HG03378 (cell line): Measurements from ENCODE around the gene ADPRM.

ENCODE experiments used
- ATAC-seq: cut with Tn5 transposase; IDR thresholded peaks from one replicate; pipeline ENCODE4 v1.9.1; 2021; ENCODE audit warnings: mild to moderate bottlenecking, moderate library complexity; ENCODE audit not compliant: unreplicated experiment

The ADPRM gene

DNA sequence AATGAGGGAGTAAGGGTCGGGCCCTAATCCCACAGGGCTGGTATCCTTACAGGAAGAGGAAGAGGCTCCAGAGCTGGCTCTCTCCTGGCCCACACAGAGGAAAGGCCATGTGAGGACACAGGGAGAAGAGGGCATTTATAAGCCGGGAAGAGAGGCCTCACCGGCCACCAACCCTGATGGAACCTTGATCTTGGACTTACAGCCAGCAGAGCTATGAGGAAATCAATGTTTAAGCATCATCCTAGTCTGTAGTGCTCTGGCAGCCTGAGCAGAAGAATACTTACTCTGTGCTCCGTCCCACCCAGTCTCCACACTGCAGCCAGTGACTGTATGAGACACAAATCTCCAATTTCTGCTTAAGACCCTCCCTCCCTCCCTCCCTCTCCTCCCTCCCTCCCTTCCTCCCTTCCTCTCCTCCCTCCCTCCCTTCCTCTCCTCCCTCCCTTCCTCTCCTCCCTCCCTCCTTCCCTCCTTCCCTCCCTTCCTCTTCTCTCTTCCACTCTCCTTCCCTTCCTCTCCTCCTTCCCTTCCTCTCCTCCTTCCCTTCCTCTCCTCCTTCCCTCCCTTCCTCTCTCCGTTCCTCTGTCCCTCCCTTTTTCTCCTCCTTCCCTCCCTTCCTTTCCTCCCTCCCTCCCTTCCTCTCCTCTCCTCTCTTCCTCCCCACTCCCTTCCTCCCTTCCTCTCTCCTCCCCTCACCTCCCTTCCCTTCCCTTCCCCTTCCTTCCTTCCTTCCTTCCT is 41.3 kb downstream of the ADPRM start:
- ATAC-seq: no peak

DNA sequence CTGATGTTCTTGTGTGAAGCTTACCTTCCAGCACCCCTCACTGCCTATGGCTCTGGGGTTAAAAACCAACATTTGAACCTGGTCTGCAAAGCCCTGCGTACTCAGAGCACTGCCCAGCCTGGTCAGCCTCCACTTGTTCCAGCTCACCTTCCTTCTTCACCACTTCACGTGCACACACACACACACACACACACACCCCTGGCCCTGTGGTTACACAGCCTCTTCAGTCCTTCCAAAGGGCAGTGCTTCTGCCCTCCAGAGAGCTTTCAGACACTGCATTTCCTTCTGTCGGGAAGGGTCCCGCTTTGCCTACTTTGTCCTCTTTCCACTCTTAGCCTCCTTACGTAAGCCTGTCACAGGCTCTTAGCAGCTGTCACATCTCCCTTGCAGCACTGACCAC is 42.0 kb downstream of the ADPRM start:
- no peak for ATAC-seq

DNA sequence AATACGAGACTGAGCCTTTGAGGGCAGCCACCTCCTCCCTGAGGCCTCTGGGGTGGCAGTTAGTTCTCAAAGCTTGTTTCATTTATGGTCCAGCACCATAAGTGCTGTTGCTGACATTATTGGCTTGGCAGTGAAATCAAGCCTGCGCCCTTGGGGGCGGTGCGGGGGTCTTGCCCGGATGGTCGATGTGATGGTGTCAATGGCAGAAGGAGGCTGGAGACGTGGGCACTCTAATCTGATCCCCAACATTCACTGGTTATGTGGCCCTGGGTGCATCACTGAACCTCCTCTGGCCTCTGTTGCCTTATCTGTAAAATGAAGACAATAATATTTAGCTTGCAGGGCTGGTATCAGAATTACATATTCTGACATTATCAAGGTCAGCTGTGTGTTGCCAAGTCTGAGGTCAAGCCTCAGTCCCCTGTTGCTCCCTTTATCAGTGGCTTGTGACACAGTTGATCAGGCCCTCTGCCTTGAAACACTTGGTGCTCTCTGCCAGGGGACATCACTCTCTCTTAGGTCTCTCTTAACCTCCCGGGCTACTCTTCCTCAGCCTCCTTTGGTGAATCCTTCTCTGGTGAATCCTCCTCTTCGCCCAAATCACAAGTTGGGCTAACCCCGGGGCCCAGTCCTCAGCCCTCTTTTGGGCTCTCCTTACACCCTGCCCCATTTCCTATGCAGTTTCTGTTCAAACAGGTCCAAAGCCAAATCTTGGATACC is 44.2 kb downstream of the ADPRM start:
- no peak for ATAC-seq

DNA sequence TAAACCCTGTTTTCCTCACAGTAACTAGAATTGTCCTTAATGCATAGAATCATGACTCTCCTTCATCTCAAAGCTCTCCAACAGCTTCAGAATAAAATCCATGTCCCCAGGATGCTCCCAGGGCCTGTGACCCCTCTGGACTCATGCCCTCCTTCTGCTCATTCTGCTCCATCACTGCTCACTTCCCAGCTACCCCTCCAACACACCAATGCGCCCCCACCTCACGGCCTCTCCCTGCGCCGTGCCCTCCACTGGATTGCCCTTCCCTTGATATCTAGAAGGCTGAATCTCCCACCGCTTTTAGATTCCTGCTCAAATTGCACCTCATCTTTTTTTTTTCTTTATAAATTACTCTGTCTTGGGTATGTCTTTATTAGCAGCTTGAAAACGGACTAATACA is 45.0 kb downstream of the ADPRM start:
- no peak for ATAC-seq

DNA sequence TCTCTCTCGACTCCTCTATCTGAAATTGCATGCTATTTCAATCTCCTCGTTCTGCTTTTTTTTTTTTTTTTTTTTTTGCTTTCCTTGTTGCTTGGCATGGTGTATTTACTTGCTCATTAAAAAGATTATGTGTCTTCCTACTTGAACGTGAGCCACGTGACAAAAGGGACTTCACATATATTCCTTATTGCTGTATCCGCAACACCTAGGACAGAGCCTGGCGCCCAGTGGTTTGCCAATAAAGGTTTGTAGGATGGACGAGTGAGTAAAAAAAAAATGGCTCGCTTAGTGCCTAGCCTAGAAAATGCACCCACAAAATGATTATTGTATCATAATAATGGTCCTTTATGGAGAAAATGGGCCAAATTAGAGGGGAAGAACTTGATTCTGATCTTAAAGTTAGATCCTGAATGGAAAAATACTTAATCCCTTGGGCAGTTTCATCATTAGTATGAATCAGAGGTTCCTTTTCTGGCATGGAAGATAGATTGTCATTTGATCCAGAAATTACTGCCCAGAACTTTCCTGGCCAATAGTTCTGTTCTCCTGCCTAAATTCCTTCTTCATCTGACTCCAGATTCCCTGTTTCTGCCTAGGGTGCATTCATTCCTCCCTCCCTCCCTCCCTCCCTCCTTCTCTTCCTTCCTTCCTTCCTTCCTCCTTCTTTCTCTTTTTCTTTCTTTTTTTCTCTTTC is 46.1 kb downstream of the ADPRM start:
- ATAC-seq: no peak

DNA sequence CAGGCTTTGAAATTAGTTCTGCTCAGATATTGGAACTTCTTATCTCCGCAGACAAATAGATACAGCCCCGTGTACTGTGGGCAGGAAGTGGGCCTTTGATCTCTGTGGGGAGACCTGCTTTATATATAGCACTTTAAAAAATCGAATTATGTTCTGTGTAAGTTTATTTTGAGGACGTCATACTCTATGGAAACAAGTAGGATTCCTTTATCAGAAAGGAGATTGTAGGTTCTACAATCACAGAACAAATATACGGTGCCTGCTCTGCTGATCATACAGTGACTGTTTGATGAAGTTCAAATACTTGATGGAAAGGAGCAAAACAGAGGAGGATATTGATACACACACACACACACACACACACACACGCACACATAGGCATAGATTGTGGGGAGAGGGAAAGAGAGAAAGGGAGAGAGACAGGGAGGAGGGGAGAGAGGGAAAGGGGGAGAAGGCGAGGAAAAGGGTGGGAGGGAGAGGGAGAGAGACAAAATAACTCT is 47.2 kb downstream of the ADPRM start:
- ATAC-seq: no peak

DNA sequence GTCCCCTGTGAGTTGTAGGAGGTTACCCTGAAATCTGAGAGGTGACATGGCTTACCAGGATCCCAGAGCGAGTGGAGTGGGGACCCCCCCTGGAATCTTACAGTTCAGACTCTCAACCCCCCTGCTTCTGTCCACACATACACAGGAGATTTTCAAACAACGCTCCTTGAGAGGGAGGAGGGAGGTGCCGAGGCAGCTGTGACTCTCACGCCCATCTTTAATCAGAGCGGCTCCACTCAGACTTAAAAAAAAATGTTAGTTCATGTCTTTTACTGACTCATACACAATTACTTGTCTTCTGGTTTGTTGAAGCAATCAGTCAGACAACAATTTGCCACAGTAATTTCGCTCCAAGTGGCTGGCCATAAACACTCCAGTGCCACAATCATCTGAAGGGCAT is 47.8 kb downstream of the ADPRM start:
- no peak for ATAC-seq

DNA sequence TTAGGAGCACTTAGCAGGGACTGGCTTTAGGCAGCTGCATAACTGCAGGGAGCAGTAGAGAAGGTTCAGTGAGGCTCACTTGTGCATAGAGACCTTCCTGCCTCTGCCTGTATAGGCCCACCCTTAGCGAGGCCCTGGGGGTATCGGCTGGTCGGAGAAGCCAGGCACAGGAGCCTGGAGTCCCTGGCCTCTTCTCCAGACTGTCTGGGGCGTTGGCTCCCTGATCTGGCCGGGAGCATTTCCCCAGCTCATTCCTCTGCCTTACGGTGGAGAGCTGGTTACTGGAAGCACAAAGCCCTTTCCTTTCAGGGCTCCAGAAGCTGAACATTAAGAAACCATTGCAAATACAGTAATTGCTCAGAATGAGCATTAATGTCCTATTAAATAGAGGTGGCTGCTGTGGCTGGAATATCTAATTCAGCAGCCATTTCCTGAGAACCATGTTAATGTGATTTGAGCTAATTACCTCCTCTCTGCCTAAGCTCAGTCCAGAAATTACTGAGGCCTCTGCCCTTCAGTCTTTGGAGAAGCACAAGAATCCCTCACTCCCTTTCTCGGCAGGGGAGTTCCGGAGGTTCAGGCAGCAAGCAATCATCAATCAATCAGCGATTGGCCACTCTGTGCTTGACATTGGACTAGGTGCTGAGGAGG is 51.3 kb downstream of the ADPRM start:
- ATAC-seq: no peak

DNA sequence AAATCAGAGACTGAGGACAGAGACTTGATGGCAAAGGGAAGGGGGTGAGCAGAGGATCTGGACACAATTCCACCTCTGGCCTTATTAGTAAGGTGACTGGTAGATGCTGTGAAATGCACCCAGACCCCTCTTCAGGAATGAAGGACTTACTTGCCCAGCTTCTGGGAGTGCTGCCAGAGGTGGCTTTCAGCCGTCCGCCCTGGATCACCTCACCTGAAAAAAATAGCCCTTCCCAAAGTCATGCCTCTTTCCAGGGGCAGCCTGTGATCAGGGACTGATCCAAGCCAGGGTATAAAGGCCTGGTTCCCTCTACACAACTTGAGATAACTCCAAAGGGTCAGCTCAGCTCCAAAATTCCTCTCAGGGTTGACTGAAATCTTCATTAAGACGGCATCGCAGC is 52.8 kb downstream of the ADPRM start:
- ATAC-seq: no peak

DNA sequence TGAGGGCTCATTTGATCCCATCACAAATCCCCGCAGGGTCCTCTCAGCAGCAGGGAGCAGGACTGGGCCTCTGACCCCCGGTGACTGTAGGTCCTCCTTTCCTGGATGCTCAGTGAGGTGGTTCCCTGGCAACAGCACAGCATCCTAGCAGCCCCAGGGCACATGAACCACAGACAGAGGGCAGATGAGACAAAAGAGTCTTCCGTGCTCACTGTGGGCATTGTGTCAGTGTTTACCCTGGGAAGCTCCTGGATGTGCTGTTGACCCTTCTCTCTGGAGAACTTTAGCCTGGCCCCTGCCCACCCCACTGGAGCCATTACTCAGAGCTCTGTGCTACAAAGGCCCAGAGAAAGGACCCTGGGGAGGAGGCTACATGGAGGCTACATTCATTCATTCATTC is 54.2 kb downstream of the ADPRM start:
- no peak for ATAC-seq

DNA sequence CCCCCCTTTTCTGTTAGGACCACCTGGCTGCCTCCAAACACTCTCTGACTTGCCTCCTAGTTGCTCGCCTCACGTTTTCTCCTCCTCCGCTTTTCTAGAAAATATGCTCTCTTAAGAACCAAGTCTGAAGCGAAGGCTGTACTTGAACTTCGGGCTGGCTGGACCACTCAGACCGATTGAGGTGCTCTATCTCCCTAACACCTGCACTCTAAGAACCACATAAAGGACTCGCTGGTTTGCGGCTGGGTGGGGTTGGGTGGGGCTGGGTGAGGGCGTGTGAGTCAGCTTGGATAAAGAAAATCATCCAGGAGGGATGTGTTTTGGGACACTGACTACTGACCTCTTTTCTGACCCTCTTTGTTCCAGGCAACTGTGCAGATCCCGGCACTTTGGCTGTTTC is 55.3 kb downstream of the ADPRM start:
- no peak for ATAC-seq

DNA sequence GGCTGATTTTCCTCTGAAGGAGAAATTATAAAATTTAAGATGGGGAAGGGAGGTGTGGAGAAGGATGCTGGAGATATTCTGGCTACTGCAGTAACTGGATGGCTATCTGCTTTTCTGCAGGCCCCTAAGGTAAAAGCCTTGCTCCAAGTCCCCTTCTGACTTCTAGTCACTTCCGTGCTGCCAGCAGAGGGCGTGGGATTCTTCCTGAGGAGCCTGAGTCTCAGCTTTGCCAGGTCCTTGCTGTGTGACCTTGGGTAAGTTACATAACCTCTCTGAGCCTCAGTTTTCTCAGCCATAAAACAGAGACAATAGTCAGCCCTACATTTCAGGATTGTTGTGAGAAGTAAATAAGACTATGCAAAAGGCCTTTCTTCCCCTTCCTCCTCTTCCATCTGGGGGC is 56.7 kb downstream of the ADPRM start:
- ATAC-seq: no peak

DNA sequence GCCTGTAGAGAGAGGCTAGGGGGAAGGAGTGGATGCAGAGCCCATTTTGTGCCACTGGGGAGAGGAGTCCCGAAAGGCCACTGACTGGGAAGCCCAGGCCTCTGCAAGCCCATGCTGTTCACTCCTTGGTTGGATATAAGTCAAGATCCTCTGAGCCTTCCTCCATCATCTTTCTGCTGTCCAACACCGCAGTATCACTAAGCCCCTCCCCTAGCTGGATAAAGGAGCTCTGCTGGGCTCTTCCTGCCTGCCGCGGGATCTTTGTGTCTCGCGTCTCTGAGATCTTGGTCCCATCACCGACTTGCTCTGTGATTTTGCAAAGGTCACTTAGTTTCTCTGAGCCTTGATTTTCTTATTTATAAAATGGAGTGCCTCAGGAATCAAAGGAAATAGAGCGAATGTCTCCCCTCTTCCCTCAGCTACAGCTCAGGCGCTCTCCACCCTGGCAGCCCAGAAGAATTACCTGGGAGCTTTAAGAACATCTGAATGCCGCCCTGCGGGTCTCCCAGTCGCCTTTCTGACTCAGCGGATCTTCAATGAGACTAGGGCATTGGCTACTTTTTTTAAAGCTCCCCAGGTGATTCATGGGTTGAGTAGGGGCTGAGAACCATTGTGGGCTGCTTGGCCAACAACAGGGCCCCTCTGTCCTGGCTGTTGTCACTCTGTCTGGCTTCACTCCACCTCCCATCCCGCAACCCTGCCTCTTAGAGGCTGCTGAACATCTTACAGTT is 57.6 kb downstream of the ADPRM start:
- no peak for ATAC-seq

DNA sequence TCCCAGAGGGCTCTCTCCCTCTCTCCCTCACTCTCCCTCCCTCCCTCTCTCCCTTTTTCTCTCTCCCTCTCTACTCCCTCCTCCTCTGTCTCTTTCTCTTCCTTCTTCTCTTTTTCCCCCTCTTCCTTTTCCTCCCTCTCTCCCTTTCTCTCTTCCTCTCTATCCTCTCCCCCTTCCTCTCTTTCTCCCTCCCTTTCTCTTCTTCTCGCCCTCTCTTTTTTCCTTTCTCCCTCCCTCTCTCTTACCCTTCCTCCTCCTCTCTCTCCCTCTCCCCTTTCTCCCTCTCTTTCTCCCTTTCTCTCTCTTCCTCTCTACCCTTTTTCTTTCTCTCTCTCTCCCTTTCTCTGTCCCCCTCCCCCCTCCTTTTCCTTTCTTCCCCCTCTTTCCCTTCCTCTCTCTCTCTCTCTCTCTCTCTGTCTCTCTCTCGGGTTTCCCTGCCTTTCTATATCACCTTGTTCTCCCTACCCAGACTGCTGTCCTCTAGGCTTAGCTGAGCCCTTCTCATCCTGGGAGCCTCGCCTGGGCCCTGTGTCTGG is 58.3 kb downstream of the ADPRM start:
- ATAC-seq: no peak

DNA sequence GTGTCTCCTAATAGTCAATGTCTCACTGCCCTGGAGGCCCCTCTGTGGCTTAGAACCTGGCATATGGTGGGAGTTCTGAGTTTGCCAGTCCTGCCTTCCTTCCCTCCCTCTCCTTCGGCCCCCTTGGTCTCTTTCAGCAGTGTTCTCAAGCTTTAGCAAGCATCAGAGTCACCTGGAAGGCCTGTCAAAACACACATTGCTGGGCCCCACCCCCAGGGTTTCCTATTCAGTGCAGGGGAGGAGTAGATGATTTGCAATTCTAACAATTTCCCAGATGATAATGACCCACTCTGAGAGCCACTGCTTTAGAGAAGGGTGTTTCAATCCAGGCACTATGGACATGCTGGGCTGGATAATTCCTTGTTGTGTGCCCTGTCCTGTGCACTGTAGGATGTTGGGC is 58.8 kb downstream of the ADPRM start:
- ATAC-seq: no peak

DNA sequence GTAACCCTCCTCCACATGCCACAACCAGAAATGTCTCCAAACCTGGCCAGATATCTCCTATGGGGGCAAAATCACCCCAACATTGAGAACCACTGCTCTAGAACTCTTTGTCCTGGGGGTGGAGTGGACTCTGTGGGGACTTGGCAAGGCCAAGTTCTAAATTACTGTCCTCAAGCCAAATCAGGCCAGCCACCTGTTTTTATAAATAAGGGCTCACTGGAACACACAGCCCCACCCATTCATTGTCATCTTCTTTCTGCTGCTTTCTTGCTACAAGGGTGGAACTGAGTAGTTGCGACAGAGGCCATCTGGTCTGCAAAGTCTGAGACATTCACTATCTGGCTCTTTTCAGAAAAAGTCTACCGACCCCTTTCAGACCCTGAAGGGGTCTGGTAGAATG is 59.2 kb downstream of the ADPRM start:
- no peak for ATAC-seq

DNA sequence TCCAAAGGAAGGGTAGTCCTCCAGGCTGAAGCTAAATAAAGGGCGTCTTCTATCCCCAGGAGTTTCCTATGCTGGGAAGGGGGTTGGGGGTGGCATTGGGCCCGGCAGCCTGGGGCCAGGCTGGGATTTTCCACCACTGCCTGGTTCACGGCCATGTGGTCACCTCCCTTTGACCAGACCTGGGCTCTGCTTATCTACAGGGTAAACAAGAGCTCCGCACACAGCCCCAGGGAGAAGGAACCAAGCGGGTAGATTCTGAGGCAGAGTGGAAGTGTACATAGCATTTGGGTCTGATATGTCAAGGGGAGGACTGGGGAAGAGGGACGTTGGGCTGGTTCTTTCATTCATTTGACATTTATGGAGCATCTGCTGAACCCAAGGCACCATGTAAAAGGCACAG is 59.7 kb downstream of the ADPRM start:
- no peak for ATAC-seq

DNA sequence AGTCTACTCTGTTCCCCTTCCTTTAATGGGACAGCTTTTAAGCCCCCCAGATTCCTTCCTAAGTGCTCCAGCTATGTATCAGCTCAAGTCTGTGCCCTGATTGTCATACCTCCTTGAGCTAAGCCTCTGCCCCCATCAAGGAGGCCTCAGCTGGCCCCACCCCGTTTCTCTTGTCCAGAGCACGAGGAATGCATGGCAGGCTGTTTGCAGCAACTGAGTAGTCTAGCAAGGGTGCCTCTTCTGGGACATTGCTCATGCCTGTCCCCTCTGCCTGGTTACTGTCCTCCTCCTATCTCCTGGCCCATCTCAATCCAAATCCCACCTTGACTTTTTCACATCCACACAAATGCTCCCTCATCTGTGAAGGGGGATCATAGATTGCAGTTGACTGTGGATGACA is 60.3 kb downstream of the ADPRM start:
- ATAC-seq: no peak

DNA sequence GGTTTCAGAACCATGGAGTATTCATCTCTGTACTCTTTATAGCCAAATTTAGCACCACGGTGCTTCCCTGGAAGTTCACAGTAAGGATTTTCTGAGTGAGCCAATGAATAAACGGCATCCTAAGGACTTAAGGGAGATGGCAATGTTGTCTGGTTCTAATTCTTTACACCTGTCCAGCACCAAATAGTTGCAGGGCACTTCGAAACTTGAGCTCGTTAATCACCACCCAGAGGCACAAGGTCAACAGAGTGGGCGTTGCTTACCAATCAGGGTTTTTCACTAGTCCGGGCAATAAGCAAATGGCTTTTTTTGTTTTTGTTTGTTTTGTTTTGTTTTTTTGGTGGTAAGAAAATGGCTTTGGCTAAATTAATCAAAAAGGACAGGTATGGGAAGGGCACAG is 60.7 kb downstream of the ADPRM start:
- ATAC-seq: no peak
